LoVo (cell line): ENCODE data around the gene CTNNA3.
A peak's percentile ranks its signal among the peaks of the same experiment; 100 is the strongest.

Experiments
- DNase-seq: peaks from one replicate; pipeline ENCODE4 v3.0.0-alpha.2; 2016; ENCODE audit warnings: low spot score

CTNNA3 gene

GRCh38 chr10:67665491-67665890, 30.5 kb downstream of the CTNNA3 start:
- DNase-seq: no peak

GRCh38 chr10:67664942-67665341, 31.1 kb downstream of the CTNNA3 start:
- no peak for DNase-seq

GRCh38 chr10:67663449-67664087, 32.4 kb downstream of the CTNNA3 start:
- no peak for DNase-seq

- DNase-seq: no peak
Observed at GRCh38 chr10:67662415-67662814, 33.6 kb downstream of the CTNNA3 start.

DNA sequence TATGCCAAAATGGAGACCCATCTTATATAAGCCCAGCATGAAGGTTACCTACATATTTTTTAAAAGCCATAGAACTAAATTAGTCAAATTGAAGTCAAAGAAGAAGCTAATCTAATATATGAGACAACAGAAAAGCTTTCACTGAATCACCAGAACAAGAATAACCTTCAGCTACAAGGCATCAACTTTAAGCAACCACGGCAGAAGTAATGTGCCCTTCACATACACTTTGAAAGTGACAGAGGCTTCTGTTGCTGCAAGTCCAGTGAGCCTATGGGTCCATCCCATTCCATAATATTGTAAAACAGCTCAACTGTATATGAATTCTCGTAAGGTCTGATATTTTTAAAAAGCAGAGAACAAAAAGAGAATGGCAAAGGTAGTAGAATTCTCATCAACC, 36.5 kb downstream of the CTNNA3 start:
- no peak for DNase-seq

DNA sequence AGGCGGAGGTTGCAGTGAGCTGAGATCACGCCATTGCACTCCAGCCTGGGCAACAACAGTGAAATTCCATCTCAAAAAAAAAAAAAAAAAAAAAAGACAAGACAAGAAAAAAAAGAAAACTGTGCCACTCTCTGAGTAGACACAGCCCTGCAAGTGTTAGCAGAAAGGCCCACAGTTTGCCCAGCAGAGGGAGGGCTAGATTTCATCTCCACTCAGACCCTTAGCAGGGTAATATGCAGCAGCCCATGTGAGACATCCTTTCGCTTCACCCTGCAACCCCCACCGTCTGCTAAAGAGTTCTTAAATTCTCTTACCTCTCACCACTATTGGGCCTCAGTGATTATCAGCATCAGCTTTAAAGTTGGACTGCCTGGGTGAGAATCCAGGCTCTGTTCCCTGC, 38.2 kb downstream of the CTNNA3 start:
- no peak for DNase-seq

GRCh38 chr10:67650558-67650957, 45.4 kb downstream of the CTNNA3 start:
- no peak for DNase-seq

- no peak for DNase-seq
Observed at GRCh38 chr10:67648613-67649229, 47.3 kb downstream of the CTNNA3 start.

- no peak for DNase-seq
Observed at GRCh38 chr10:67630904-67631303, 65.1 kb downstream of the CTNNA3 start.

DNA sequence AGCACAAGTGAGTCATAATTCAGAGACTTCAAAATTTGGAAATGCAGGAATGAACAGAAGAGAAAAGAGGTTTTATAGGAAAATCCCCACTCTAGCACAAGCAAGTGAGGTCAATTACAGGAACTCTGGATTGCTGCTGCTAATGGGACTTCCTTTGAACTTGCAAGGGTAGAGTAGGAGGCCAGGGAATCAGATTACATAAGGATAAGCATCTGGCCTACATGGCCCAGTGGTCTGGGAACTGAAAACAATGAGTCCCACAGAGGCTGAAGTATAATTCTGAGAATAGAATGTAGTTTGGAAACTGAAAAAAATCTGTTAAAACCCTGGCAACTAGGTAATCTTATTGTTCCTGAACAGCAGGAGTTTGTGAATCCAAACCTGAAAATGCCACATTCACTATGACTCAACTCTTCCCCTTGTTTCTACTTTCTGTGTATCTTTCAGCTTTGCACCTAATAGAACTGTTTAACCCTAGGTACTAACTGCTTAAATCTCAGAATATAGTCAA, 66.5 kb downstream of the CTNNA3 start:
- no peak for DNase-seq

DNA sequence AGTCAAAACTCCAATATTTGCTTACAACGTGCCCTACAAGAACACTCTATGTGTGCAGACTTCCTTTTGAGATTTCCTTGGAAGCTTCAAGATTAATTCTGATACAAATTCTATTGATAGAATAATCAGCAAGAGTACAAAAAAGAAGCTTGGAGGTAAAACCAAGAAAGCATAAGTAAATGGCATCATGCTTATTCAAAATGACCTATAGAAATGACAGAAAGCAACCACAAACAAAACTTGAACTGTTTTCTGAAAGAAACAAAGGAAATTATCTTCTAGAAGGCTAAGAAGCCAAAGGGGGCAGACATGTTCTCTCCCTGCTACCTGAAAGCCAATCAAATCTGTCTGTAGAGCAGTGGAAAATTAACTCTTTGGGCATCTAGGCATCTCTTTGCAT, 73.0 kb downstream of the CTNNA3 start:
- DNase-seq: no peak

DNA sequence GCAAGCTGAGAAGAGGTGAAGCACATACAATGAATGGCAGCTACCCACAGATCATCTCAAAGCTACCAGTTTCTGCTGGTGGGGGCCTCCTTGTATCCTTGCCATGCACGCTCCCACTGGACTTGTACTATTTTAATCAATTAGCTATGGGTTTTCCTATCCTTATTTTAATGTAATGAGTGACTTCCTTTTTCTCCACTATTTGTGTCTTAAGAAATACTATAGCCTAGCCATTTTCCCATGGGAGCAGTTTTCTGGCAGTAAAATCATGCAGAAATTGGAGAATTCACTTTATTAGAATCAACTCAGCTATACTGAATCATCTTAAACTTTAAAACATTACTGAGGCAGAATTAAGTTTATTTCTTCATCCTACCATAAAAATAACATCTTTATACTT, 73.5 kb downstream of the CTNNA3 start:
- DNase-seq: no peak

- DNase-seq: no peak
Observed at GRCh38 chr10:67621834-67622233, 74.2 kb downstream of the CTNNA3 start.

DNA sequence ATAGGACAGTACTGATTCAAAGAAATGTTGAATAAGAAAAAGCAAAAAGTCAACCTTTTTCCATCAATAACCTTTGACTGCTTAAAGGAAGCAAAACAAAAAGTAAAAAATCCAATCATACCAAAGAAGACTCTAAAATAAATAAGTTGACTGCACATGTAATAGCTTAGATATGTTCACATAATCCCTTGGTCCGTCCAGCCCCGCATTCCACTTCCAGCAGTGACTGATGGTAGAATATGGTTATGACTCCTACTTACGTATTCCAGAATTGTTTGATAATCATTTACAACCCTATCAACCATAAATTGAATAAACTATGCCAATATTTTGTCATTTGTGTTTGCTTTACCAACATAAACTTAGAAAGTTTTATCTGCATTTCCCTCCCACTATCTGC, 77.9 kb downstream of the CTNNA3 start:
- DNase-seq: no peak

DNA sequence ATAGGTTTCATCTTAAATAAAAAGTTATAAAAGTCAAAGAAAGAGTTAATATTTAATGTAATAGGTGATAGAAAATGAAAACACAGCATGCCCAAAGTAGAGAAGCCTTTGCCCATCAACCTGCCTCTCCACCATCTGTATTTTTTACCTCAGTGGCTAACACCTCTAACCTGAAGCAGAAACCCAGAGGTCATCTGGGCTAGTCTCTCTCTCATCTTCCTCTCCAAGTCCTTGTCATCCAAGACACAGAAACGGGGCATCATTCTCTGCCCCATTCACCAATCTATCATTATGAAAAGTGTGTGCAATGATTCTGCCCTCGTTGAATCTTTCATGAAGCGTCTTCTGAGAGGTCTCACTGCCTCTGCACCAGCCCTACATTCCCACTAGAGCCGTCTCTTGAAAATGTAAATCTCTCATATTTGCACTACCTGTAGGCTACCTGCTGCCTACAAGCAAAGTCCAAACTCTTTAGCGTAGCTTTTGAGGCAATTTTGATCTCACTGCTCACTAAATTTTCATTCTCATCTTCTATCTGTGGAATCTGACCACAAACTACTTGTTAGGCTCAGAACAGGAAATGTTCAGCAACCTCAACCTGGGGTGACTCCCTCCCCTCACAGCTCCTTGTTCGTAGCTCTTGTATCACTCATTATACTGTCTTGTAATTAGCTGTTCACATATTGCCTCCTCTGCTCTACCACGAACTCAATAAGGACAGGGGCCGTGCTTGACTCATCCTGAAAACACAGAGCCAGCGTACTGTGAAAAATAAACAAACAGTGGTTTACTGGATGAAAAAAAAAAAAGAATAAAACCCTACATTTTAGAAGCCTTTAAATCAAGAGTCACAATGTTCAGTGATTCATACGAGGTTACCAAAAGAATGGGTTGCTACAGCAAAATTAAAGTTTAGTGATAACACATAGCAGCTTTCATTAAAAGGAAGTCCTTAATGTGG, 83.1 kb downstream of the CTNNA3 start:
- DNase-seq: no peak

- DNase-seq: no peak
Observed at GRCh38 chr10:67612176-67612575, 83.8 kb downstream of the CTNNA3 start.

GRCh38 chr10:67609996-67610793, 85.8 kb downstream of the CTNNA3 start:
- DNase-seq: no peak

GRCh38 chr10:67608001-67608400, 88.0 kb downstream of the CTNNA3 start:
- no peak for DNase-seq

DNA sequence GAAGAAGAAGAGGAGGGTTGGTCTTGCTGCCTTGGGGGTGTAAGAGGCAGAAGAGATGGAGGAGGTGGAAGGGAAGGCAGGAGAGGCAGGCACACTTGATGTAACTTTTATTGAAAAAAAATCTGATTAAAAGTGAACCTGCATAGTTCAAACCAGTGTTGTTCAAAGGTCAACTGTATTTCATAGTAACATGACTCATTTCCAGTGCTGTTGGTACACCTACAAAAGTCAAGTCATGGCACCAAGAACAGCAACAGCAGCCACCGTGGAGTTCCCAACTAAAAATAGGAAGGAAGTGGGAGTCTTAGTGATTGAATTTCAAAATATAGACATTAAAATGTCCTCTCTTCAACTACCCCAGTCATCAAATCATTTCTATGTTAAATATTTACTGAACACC, 88.5 kb downstream of the CTNNA3 start:
- DNase-seq: peak; percentile 46

DNA sequence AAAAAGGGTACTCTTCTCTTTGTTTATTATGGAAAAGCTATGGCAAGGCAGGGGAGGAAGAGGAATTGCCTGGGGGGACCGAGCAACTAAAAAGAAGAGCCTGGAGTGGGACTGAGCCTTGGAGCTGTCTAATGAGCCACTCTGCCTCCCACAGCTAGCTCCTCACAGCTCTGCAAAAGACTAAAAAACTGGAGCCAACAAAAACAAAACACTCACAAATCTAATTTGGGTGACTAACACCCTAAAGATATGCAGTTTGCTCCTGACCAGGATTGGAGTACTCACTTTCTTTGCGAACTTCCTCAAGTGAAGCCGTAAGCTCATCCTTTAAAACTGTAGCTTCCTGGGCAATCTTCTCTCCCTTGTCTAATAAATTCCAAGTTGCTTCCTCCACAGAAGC, 89.4 kb downstream of the CTNNA3 start:
- DNase-seq: peak; percentile 13

- DNase-seq: no peak
Observed at GRCh38 chr10:67603701-67604100, 92.3 kb downstream of the CTNNA3 start.

- no peak for DNase-seq
Observed at GRCh38 chr10:67603086-67603485, 92.9 kb downstream of the CTNNA3 start.
